ENCODE results near the gene MTRR. TPM values are rescaled to one million over a fixed set of nuclear protein-coding genes. Genes with fewer than 3 reads are reported as not detected.

The MTRR gene
- total RNA-seq: 27.3 and 29.4 TPM in 2 replicates

GRCh38 chr5:7868773-7869473 lies at the start of gene MTRR, which contains the start of gene FASTKD3:
Gene MTRR, plus strand, starts transcription at chr5:7869148. Its CDS starts 1,647 bp downstream, at chr5:7870795.
Gene FASTKD3, minus strand, starts transcription at chr5:7869031. Its CDS starts 948 bp downstream, at chr5:7868083.

GRCh38 chr5:7850395-7851239 lies 18.3 kb upstream of the MTRR start, which contains the start of gene CFAP90:
Gene CFAP90, minus strand, starts transcription at chr5:7851133. Its CDS starts 112 bp downstream, at chr5:7851021.

Other genes starting within 250 kb of the MTRR start
- gene CFAP90, start 18.0 kb upstream of the MTRR start, total RNA-seq: not detected in 2 replicates
- gene FASTKD3, start 117 bp upstream of the MTRR start, total RNA-seq: 2.8 and 14.5 TPM in 2 replicates